DND-41 (cell line): ENCODE measurements around the gene PLXNA4.

Experiments
- ATAC-seq: fragments of 200-7000 bp; cut with Tn5 transposase; 3 replicates; pipeline ENCODE4 v1.9.1; 2021; ENCODE audit warnings: low read depth; ENCODE audit not compliant: insufficient read depth
- DNase-seq: peaks from one replicate; pipeline ENCODE4 v3.0.0-alpha.2; 2020
- H2AFZ ChIP-seq: 2 replicates; pipeline ENCODE4 v1.6.0; 2012; ENCODE audit warnings: low read depth, low read length
- H3K27ac ChIP-seq: 2 replicates; pipeline ENCODE4 v1.5.1; 2012; ENCODE audit warnings: low read length, inconsistent platforms
- H3K27me3 ChIP-seq: fragments of 200-600 bp; sonication (generic); 2 replicates; pipeline ENCODE4 v1.6.0; 2012; ENCODE audit warnings: low read length, mild to moderate bottlenecking, inconsistent platforms; ENCODE audit not compliant: insufficient read depth, poor library complexity
- H3K36me3 ChIP-seq: 2 replicates; pipeline ENCODE4 v1.5.1; 2012; ENCODE audit warnings: low read length, inconsistent platforms; ENCODE audit not compliant: insufficient read depth
- H3K4me1 ChIP-seq: 2 replicates; pipeline ENCODE4 v1.5.1; 2012; ENCODE audit warnings: mild to moderate bottlenecking, low read length; ENCODE audit not compliant: insufficient read depth
- H3K4me2 ChIP-seq: 2 replicates; pipeline ENCODE4 v1.6.0; 2012; ENCODE audit warnings: mild to moderate bottlenecking, moderate library complexity, low read length, inconsistent platforms; ENCODE audit not compliant: insufficient read depth
- H3K4me3 ChIP-seq, 2 experiments: fragments of 200-600 bp in 1 of 2; shearing (Covaris generic) in 1 of 2; 2 replicates each; pipeline ENCODE4 v1.5.1; 2012 to 2016; ENCODE audit warnings: inconsistent platforms in 2 of 2, low read length in 2 of 2, mild to moderate bottlenecking in 2 of 2, low read depth in 1 of 2, moderate library complexity in 1 of 2
- H3K79me2 ChIP-seq: 2 replicates; pipeline ENCODE4 v1.6.0; 2012; ENCODE audit warnings: low read length, inconsistent platforms; ENCODE audit not compliant: insufficient read depth
- H3K9ac ChIP-seq: 2 replicates; pipeline ENCODE4 v1.6.0; 2012; ENCODE audit warnings: low read depth, mild to moderate bottlenecking, inconsistent platforms, low read length, moderate library complexity
- H3K9me3 ChIP-seq: 2 replicates; pipeline ENCODE4 v1.5.1; 2012; ENCODE audit warnings: low read length, moderate library complexity, mild to moderate bottlenecking, inconsistent platforms; ENCODE audit not compliant: insufficient read depth, severe bottlenecking
- H4K20me1 ChIP-seq: 2 replicates; pipeline ENCODE4 v1.6.0; 2012; ENCODE audit warnings: low read length; ENCODE audit not compliant: insufficient read depth
- EZH2 ChIP-seq: IDR thresholded peaks from 3 replicates; pipeline ENCODE4 v1.6.1; 2012; ENCODE audit warnings: borderline replicate concordance, low read depth, mild to moderate bottlenecking, moderate library complexity, low read length, inconsistent platforms; ENCODE audit not compliant: severe bottlenecking
- TF ChIP-seq, protein P1 (sequence below): IDR thresholded peaks from 2 replicates; pipeline ENCODE4 v1.5.1; 2012; ENCODE audit warnings: borderline replicate concordance, low read length, moderate library complexity, mild to moderate bottlenecking; ENCODE audit not compliant: poor library complexity, severe bottlenecking; ENCODE audit errors: extremely low read depth

The PLXNA4 gene

DNA sequence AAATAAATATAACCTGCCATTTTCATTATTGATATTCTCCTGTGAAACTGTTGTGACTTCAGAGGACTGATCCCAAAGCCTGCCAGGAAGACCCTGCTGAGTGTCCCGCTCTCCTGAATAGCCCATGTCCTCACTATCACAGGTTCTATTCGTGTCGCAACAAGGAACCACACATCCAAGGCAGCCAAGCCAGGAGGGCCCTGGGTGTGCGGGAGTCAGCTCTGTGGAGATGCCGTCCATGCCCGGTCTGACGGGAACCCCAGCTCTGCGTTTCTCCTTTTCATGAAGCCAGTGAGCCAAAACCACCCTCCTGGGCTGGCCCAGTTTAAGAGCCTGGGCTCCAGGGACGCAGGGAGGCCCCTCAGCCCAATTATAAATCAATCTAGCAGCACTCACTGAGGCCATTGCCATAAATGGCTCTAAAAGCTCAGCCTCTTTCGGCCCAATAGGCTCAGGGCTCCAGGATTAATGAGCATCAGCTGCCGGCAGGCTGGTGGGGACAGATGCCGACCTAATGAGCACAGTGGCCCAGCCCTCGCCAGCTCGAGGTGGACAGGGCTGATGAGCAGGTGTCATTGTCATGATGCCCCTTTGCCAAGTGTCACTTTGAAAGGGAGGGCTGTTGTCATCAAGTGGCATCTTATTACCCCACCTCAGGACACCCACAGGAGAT lies 177.9 kb downstream of the PLXNA4 start:
- Histone ChIP-seq H3K4me1 (no peaks in the 10 kb centered on the region), H3K4me2 (no peak overlapping the region), H2AFZ (no peak overlapping the region), H3K36me3 (no peaks in the 10 kb centered on the region), H3K27ac (no peak overlapping the region), H3K27me3 (no peaks in the 10 kb centered on the region), H3K9me3 (no peaks in the 10 kb centered on the region), H3K4me3 (no peak overlapping the region), H4K20me1 (no peaks in the 10 kb centered on the region), H3K9ac (no peak overlapping the region), H3K79me2 (no peaks in the 10 kb centered on the region)
- DNase-seq = no peak
- no peak for TF ChIP-seq EZH2
- TF ChIP-seq, protein P1, sequence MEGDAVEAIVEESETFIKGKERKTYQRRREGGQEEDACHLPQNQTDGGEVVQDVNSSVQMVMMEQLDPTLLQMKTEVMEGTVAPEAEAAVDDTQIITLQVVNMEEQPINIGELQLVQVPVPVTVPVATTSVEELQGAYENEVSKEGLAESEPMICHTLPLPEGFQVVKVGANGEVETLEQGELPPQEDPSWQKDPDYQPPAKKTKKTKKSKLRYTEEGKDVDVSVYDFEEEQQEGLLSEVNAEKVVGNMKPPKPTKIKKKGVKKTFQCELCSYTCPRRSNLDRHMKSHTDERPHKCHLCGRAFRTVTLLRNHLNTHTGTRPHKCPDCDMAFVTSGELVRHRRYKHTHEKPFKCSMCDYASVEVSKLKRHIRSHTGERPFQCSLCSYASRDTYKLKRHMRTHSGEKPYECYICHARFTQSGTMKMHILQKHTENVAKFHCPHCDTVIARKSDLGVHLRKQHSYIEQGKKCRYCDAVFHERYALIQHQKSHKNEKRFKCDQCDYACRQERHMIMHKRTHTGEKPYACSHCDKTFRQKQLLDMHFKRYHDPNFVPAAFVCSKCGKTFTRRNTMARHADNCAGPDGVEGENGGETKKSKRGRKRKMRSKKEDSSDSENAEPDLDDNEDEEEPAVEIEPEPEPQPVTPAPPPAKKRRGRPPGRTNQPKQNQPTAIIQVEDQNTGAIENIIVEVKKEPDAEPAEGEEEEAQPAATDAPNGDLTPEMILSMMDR = no peak
- ATAC-seq = no peak

DNA sequence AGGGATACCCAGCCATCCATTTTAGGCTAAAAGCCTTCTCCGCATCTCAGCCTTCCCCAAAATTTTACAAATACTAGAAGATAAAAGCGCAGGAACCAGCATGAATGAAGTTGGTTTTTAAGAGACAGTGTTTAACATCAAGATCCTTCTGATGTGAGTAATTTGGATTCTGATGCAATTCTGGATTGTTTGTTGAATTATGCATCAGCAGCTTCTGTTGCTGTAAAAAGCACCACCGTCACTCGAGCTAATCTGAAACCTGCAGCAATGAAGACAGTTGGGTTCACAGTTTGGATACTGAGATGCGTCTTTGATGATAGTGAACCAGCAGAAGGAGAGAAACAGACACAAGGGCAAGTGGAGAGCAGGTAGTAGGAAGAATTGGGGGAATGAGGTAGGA lies 179.2 kb downstream of the PLXNA4 start:
- H3K9me3 ChIP-seq = no peaks in the 10 kb centered on the region
- no peak overlapping the region for H3K4me3 ChIP-seq
- no peaks in the 10 kb centered on the region for H3K27me3 ChIP-seq
- H3K27ac ChIP-seq = no peak overlapping the region
- no peak overlapping the region for H2AFZ ChIP-seq
- no peak overlapping the region for H3K4me2 ChIP-seq
- no peak overlapping the region for H3K9ac ChIP-seq
- H4K20me1 ChIP-seq = no peaks in the 10 kb centered on the region
- no peaks in the 10 kb centered on the region for H3K4me1 ChIP-seq
- TF ChIP-seq, protein P1 = no peak
- DNase-seq (no peak), ATAC-seq (no peak)
- H3K79me2 ChIP-seq = no peaks in the 10 kb centered on the region
- no peaks in the 10 kb centered on the region for H3K36me3 ChIP-seq

DNA sequence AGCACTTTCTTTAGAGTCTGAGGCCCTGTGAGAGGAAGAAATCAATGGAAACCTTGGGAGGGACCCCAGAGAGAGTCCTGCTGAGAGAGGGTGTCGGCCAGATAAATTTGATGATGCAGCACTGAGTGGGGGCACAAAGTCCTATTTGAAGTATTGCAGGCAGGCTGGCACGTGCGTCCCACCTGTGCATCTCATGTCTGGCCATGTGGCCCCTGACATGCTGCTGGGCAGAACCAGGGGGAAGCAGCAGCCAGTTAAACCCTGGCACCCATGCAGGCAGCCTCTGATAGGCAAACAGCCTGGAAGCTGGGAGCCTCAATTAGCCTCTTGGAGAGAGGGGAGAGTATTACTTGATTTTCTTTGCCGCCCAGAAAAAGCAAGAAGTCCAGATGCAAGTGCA lies 180.9 kb downstream of the PLXNA4 start:
- DNase-seq (no peak), ATAC-seq (no peak)
- H3K4me1 ChIP-seq = no peaks in the 10 kb centered on the region
- no peaks in the 10 kb centered on the region for H3K36me3 ChIP-seq
- H3K9me3 ChIP-seq = no peaks in the 10 kb centered on the region
- TF ChIP-seq, protein P1 = no peak
- TF ChIP-seq EZH2 = no peak
- no peak overlapping the region for H2AFZ ChIP-seq
- no peak overlapping the region for H3K4me2 ChIP-seq
- H4K20me1 ChIP-seq = no peaks in the 10 kb centered on the region
- H3K79me2 ChIP-seq = no peaks in the 10 kb centered on the region
- H3K4me3 ChIP-seq = no peak overlapping the region
- no peaks in the 10 kb centered on the region for H3K27me3 ChIP-seq
- no peak overlapping the region for H3K9ac ChIP-seq
- H3K27ac ChIP-seq = no peak overlapping the region
